Neuronal stem cell (in vitro differentiated cells): ENCODE data around the gene MYCN.
"Not testable (repeated sequence)": the region's sequence is repeated elsewhere in the genome, so short reads cannot be mapped to it uniquely, and the experiment has no call there.

Source experiments
- DNase-seq: peaks from one replicate; pipeline ENCODE4 v3.0.0-alpha.2; 2013; ENCODE audit warnings: low spot score
- H2AFZ ChIP-seq: one replicate; pipeline ENCODE4 v1.6.1; 2013; ENCODE audit warnings: mild to moderate bottlenecking, low read length, inconsistent platforms
- H2AK5ac ChIP-seq: 2 replicates; pipeline ENCODE4 v1.6.1; 2013; ENCODE audit warnings: low read depth, mild to moderate bottlenecking, inconsistent platforms, low read length, moderate library complexity, mixed read lengths
- H2BK120ac ChIP-seq: 2 replicates; pipeline ENCODE4 v1.6.1; 2013; ENCODE audit warnings: low read depth, mild to moderate bottlenecking, inconsistent platforms, low read length, moderate library complexity, mixed read lengths
- H2BK12ac ChIP-seq: one replicate; pipeline ENCODE4 v1.6.1; 2013; ENCODE audit warnings: low read length, inconsistent platforms
- H2BK15ac ChIP-seq: 2 replicates; pipeline ENCODE4 v1.6.1; 2013; ENCODE audit warnings: mild to moderate bottlenecking, low read length, inconsistent platforms, mixed read lengths
- H2BK5ac ChIP-seq: one replicate; pipeline ENCODE4 v1.6.1; 2013; ENCODE audit warnings: inconsistent platforms, mild to moderate bottlenecking, low read length, moderate library complexity
- H3K14ac ChIP-seq: one replicate; pipeline ENCODE4 v1.6.1; 2013; ENCODE audit warnings: low read length, inconsistent platforms
- H3K18ac ChIP-seq: 2 replicates; pipeline ENCODE4 v1.6.1; 2013; ENCODE audit warnings: low read length, inconsistent platforms
- H3K23ac ChIP-seq: 2 replicates; pipeline ENCODE4 v1.6.1; 2013; ENCODE audit warnings: low read depth, mild to moderate bottlenecking, mixed read lengths, low read length, inconsistent platforms; ENCODE audit not compliant: poor library complexity
- H3K27ac ChIP-seq: replicated peaks from 3 replicates; pipeline ENCODE4 v1.5.1; 2013; ENCODE audit warnings: low read length, inconsistent platforms
- H3K27me3 ChIP-seq, 3 experiments: 2 replicates each; pipeline ENCODE4 v1.6.1; 2013; ENCODE audit warnings: low read length in 3 of 3, mild to moderate bottlenecking in 2 of 3, inconsistent platforms in 1 of 3, low read depth in 1 of 3, mixed read lengths in 1 of 3, moderate library complexity in 1 of 3; ENCODE audit not compliant: control insufficient read depth in 3 of 3, insufficient read depth in 3 of 3
- H3K36me3 ChIP-seq, 2 donors: replicated peaks in 1 of 2; 2 replicates each; pipeline ENCODE4 v1.6.1; 2013; ENCODE audit warnings: low read length in 2 of 2; ENCODE audit not compliant: control insufficient read depth in 2 of 2, insufficient read depth in 2 of 2
- H3K4ac ChIP-seq: 2 replicates; pipeline ENCODE4 v1.6.1; 2013; ENCODE audit warnings: inconsistent platforms, mild to moderate bottlenecking, low read length, moderate library complexity
- H3K4me1 ChIP-seq, 2 donors: 1 replicate in 1 of 2; 2 replicates in 1 of 2; pipeline ENCODE4 v1.6.1; 2013; ENCODE audit warnings: low read length in 2 of 2, low read depth in 1 of 2; ENCODE audit not compliant: control insufficient read depth in 2 of 2, insufficient read depth in 1 of 2
- H3K4me2 ChIP-seq: one replicate; pipeline ENCODE4 v1.6.1; 2013; ENCODE audit warnings: mild to moderate bottlenecking, low read length, inconsistent platforms; ENCODE audit not compliant: insufficient read depth, poor library complexity, severe bottlenecking
- H3K4me3 ChIP-seq, 2 donors: 2 replicates each; pipeline ENCODE4 v1.5.1; 2013; ENCODE audit warnings: low read length in 2 of 2, mild to moderate bottlenecking in 2 of 2, inconsistent platforms in 1 of 2, moderate library complexity in 1 of 2
- H3K79me1 ChIP-seq: one replicate; pipeline ENCODE4 v1.6.1; 2013; ENCODE audit warnings: low read depth, mild to moderate bottlenecking, inconsistent platforms, low read length, moderate library complexity
- H3K9ac ChIP-seq: one replicate; pipeline ENCODE4 v1.6.1; 2013; ENCODE audit warnings: mild to moderate bottlenecking, low read depth, low read length, inconsistent platforms; ENCODE audit not compliant: poor library complexity
- H3K9me3 ChIP-seq, 2 donors: replicated peaks in 1 of 2; 2 replicates each; pipeline versions ENCODE3 to v1.6.1; 2013; ENCODE audit warnings: low read length in 2 of 2, mild to moderate bottlenecking in 2 of 2, inconsistent platforms in 1 of 2, low read depth in 1 of 2, mixed read lengths in 1 of 2, moderate library complexity in 1 of 2; ENCODE audit not compliant: control insufficient read depth in 2 of 2, insufficient read depth in 1 of 2
- H4K8ac ChIP-seq: one replicate; pipeline ENCODE4 v1.6.1; 2013; ENCODE audit warnings: low read depth, mild to moderate bottlenecking, inconsistent platforms, low read length, moderate library complexity
- H4K91ac ChIP-seq: one replicate; pipeline ENCODE4 v1.6.1; 2013; ENCODE audit warnings: low read length, low read depth, mild to moderate bottlenecking, inconsistent platforms; ENCODE audit not compliant: poor library complexity
- WGBS, 2 donors: extraction: QIAGEN DNeasy Blood & Tissue Kit; methylation state at CpG; one replicate each; pipeline ENCODE4 v1.1.7; 2013; ENCODE audit warnings: missing lambda C conversion rate in 2 of 2, mixed read lengths in 1 of 2; ENCODE audit not compliant: insufficient read length in 2 of 2, insufficient replicate concordance in 1 of 2; ENCODE audit errors: extremely low coverage in 2 of 2; 5-methylcytosine and 5-hydroxymethylcytosine counted together

MYCN gene

GRCh38 chr2:15929008-15929407, 11.3 kb upstream of the MYCN start:
- H3K4me1 ChIP-seq, H2BK15ac ChIP-seq, H3K4me2 ChIP-seq, H3K4me3 ChIP-seq, H2AFZ ChIP-seq, H3K9ac ChIP-seq, H3K27ac ChIP-seq, H2AK5ac ChIP-seq, H2BK5ac ChIP-seq, H3K4ac ChIP-seq, H3K79me1 ChIP-seq, H3K9me3 ChIP-seq, H4K8ac ChIP-seq, H4K91ac ChIP-seq, H2BK120ac ChIP-seq, H3K14ac ChIP-seq, H3K23ac ChIP-seq, DNase-seq, H3K27me3 ChIP-seq, H3K36me3 ChIP-seq, H2BK12ac ChIP-seq: not testable (repeated sequence)
- H3K18ac ChIP-seq = peak overlapping the region; percentile 83
- no CpG with 5 or more reads among the region's 3 CpGs for WGBS, 2 donors

- H2BK120ac ChIP-seq = no peak overlapping the region
- no peak overlapping the region for H2BK15ac ChIP-seq
- H3K23ac ChIP-seq = no peak overlapping the region
- H3K4me3 ChIP-seq = no peak overlapping the region
- no peak overlapping the region for H3K4me2 ChIP-seq
- no peaks in the 10 kb centered on the region for H3K79me1 ChIP-seq
- no peak overlapping the region for H2BK5ac ChIP-seq
- no peak overlapping the region for H2BK12ac ChIP-seq
- DNase-seq = no peak
- no peak overlapping the region for H3K27ac ChIP-seq
- no peak overlapping the region for H3K18ac ChIP-seq
- no peak overlapping the region for H3K14ac ChIP-seq
- no peak overlapping the region for H4K91ac ChIP-seq
- H3K4me1 ChIP-seq = peaks cover 0 to 7% of the 10 kb centered on the region in 2 donors
- no peak overlapping the region for H3K9ac ChIP-seq
- H3K27me3 ChIP-seq = peaks cover 0 to 10% (median 0%) of the 10 kb centered on the region in 3 experiments
- no peak overlapping the region for H4K8ac ChIP-seq
- H2AK5ac ChIP-seq = no peak overlapping the region
- no peak overlapping the region for H3K4ac ChIP-seq
- WGBS, 2 donors = no CpG with 5 or more reads among the region's 5 CpGs
- H3K36me3 ChIP-seq = no peaks in the 10 kb centered on the region
- no peak overlapping the region for H2AFZ ChIP-seq
- peaks cover 3 to 4% of the 10 kb centered on the region in 2 donors for H3K9me3 ChIP-seq
These were observed 10.5 kb upstream of the MYCN start for GRCh38 chr2:15929861-15930260.

GRCh38 chr2:15930589-15931318, 9.6 kb upstream of the MYCN start:
- Histone ChIP-seq H3K27ac (no peak overlapping the region), H4K91ac (no peak overlapping the region), H3K36me3 (no peaks in the 10 kb centered on the region), H3K79me1 (no peaks in the 10 kb centered on the region), H3K4me1 (peaks cover 0 to 7% of the 10 kb centered on the region in 2 donors), H2AK5ac (no peak overlapping the region), H3K18ac (no peak overlapping the region), H2BK12ac (no peak overlapping the region), H2BK15ac (no peak overlapping the region), H3K4me2 (no peak overlapping the region), H3K4me3 (no peak overlapping the region), H2AFZ (no peak overlapping the region), H2BK120ac (no peak overlapping the region), H3K23ac (no peak overlapping the region), H2BK5ac (no peak overlapping the region), H3K4ac (no peak overlapping the region), H4K8ac (no peak overlapping the region), H3K9ac (no peak overlapping the region), H3K9me3 (peaks cover 3 to 4% of the 10 kb centered on the region in 2 donors), H3K27me3 (peaks cover 0 to 10% (median 0%) of the 10 kb centered on the region in 3 experiments), H3K14ac (no peak overlapping the region)
- no CpG with 5 or more reads among the region's 5 CpGs for WGBS, 2 donors
- DNase-seq = no peak

GRCh38 chr2:15931319-15931890, 8.9 kb upstream of the MYCN start:
- no peak overlapping the region for H3K14ac ChIP-seq
- no peak overlapping the region for H2BK120ac ChIP-seq
- H3K23ac ChIP-seq = no peak overlapping the region
- H2BK5ac ChIP-seq = no peak overlapping the region
- no CpG with 5 or more reads among the region's 2 CpGs for WGBS, 2 donors
- peaks cover 0 to 7% of the 10 kb centered on the region in 2 donors for H3K4me1 ChIP-seq
- no peaks in the 10 kb centered on the region for H3K79me1 ChIP-seq
- H3K4ac ChIP-seq = no peak overlapping the region
- no peak overlapping the region for H2AK5ac ChIP-seq
- peaks cover 3 to 4% of the 10 kb centered on the region in 2 donors for H3K9me3 ChIP-seq
- H3K36me3 ChIP-seq = no peaks in the 10 kb centered on the region
- H2BK15ac ChIP-seq = no peak overlapping the region
- H4K8ac ChIP-seq = no peak overlapping the region
- H4K91ac ChIP-seq = no peak overlapping the region
- no peak for DNase-seq
- no peak overlapping the region for H3K9ac ChIP-seq
- H3K27me3 ChIP-seq = peaks cover 0 to 10% (median 0%) of the 10 kb centered on the region in 3 experiments
- no peak overlapping the region for H3K4me2 ChIP-seq
- no peak overlapping the region for H3K18ac ChIP-seq
- no peak overlapping the region for H3K4me3 ChIP-seq
- H2AFZ ChIP-seq = no peak overlapping the region
- H2BK12ac ChIP-seq = no peak overlapping the region
- no peak overlapping the region for H3K27ac ChIP-seq
